Fibroblast of upper back skin (primary cell): ENCODE results near the gene CWC25.

Experiments
- DNase-seq: peaks from one replicate; pipeline ENCODE4 v3.0.0-alpha.2; 2013

CWC25 gene

DNA sequence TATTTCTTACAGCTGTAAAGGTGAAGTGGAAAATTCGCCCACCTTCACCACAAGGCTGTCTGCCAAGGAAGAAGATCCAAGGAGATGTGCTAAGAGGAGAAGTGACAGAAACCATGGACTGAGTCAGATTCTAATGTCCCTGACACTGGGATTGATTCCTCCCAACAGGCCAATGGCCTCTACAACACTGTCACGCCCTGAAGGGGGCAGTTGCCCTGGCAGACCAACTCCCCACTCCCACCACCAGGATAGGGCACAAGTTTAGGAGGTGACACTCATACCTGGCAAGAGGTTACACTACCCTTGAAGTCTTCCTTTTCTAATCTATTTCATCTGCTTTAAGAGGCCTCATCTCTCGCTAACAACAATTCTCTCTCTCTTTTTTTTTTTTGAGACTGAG, 41.9 kb downstream of the CWC25 start:
- DNase-seq, result no peak

DNA sequence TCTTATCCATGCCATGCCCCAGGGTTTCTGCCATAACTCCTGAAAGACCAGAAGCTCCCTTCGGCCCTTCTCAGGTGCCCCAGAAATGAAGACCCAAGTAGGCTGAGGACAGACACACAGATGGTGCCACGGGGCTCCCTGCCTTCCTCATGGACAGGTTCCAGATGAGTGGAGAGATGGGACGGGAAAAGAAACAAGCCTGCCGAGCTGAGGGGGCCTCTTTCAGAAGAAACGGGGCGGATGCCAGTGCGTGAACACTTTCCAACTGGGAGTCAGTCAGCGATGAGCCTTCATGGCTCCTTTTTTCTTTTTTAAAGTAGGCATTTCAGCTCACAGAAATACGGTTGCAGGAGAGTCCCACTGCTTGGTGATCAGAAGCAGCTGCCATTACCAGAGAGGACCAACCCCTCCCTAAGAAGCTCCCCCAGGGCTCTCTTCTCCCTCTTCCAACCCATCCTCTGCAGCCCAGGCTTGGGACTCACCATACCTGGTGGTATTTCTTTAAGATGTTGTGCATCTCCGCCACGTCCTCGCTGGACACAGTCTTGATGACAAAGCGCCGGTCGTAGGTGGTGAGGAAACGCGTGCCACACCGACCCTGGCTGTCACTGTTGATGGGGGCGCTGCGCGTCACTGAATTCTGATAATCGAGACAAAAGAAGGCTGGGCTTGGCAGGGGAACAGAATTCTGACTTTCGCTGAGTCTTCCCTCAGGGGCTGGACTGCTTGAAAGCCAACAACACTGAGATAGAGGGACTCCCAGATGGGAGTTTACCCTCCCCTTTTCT, 45.0 kb downstream of the CWC25 start:
- no peak for DNase-seq

- DNase-seq, result no peak
Observed at GRCh38 chr17:38777641-38778250, 47.4 kb downstream of the CWC25 start.

DNA sequence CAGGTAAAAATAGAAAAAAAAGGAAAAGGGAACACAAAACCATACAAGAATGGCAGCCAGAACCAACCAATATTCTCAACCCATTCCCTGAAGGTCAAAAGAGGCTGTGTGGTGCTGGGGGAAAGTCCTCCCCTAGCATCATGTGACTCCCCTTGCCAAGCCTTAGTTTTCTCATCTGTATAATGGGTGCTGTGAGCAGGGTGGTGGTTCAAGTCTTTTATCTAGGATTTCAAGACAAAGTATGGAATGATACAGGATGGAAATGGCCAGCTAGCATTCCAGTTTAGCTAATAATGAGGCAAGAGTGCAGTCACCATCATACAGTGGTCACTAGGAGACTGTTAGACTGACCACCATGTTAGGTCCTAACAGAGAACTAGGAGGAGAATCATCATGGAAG, 51.9 kb downstream of the CWC25 start:
- no peak for DNase-seq

DNA sequence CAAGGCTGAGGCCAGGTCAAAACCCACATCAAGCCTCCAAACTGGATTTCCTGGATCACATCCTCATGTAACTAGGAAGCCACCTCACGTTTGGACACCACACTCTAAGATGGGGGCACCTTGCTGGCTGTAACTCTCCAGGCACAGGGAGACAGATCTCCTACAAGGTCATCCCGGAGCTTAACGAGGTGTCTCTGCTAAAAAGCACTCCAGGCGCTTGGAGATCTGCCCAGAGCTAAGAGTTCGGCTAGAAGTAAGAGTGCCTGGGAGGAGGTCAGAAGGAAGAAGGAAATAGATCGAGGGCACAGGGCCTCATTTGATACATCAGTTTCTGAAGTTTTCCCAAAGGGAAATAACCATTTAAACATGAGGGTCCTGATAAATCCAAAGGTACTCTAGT, 56.7 kb downstream of the CWC25 start:
- DNase-seq, result no peak

- no peak for DNase-seq
Observed at GRCh38 chr17:38766341-38766740, 58.8 kb downstream of the CWC25 start.

- no peak for DNase-seq
Observed at GRCh38 chr17:38762231-38762630, 62.9 kb downstream of the CWC25 start.

DNA sequence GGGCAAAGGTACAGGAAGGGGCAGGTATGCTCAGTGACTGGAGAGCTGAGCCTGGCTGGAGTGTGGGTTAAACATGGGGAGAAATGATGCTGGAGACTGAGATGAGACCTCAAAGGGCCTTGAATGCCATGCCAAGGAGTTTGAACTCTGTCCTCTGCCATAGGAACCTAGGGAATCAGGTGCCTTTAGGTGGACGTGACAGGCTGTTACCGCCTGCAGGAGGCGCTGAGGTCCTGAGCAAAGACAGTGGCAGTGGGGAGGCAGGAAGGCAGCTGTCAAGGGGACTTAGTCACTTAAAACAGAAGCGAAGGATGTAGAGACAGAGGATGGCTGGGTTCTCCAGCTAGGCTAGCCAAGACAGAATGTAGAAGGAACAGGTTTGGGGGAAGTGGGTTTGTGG, 63.5 kb downstream of the CWC25 start:
- DNase-seq, result no peak

GRCh38 chr17:38753071-38753506, 72.0 kb downstream of the CWC25 start:
- no peak for DNase-seq

DNA sequence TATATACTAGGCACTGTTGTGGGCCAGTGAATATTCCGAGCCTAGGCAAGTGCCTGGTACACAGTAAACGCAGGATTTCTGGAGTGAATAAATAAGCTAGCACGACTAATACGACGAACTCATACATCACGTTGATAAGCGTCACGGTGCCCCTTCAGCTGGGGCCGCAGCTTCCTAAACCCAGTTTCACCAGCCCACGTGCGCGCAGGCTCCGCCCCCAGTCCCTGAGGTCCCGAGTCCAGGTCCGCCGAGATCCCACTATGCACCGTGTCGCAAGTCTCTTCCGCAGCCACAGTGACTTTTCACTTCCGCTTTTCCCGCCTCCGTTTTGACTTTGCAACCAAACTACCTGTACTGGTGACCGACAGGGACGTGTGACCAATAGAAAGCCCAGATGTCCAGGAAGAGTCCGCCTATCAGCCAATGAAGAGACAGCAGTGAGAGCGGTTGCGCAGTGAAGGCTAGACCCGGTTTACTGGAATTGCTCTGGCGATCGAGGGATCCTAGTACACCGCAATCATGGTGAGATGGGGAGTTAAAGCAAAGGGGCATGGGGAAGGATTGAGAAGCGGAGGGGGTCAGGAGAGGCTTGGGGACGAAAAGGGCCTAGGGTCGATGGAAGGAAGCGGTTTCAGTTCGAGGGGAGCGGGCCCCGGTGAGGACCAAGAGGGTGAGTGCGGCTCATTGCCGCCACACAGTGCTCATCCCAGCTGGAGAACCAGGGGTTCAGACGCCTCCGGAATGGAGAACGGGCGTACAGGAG, 72.6 kb downstream of the CWC25 start, which contains the start of gene PSMB3:
PSMB3 (plus strand) TSS at position 434 of the 763 bp plus-strand sequence; CDS start at position 520, 86 bp downstream.
- DNase-seq, result peak; percentile 99

GRCh38 chr17:38751808-38752307, 73.3 kb downstream of the CWC25 start:
- peak; percentile 90 for DNase-seq

DNA sequence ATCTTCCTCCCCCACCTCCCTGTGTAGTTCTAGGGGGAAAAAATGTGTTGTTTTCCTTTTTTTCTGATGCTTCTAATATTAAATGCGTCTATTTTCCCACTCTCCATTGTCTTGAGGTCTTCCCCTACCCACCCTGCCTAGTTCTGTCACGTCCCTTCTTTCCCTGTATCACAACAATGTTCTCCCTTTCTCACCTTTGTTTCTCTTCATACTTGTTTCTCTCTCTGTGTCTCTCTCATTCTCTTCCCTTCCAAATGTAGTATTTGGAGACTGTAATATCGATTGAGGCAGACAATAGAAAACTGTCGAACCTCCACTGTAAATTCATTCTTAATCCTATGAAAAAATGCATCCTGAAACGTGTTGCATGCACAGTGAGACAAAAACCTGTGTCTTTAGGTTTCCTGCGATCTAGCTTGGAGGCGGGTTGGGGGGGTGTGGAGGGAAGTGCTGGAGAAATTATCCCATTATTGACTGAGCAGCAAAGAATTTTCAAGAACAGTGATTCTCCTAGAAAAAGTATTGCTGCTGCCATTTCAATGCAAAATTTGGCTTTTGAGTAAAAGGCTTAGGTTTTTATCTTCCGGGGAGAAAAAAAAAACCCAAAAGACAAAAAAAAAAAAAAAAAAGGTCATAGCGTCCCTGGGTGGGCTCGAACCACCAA, 73.8 kb downstream of the CWC25 start:
- DNase-seq, result no peak
